Stomach smooth muscle (tissue), 2 donors: ENCODE results near the gene NAGK.
"Not testable (repeated sequence)": the region's sequence is repeated elsewhere in the genome, so short reads cannot be mapped to it uniquely, and the experiment has no call there.

Experiments
- H3K27ac ChIP-seq: one replicate; pipeline ENCODE4 v1.7.0; 2013; ENCODE audit warnings: mild to moderate bottlenecking, low read length, inconsistent platforms
- H3K27me3 ChIP-seq, 2 donors: one replicate each; pipeline ENCODE4 v1.7.0; 2013; ENCODE audit warnings: low read length in 2 of 2; ENCODE audit not compliant: insufficient read depth in 2 of 2, control insufficient read depth in 1 of 2
- H3K36me3 ChIP-seq, 2 donors: one replicate each; pipeline ENCODE4 v1.7.0; 2013; ENCODE audit warnings: low read length in 2 of 2; ENCODE audit not compliant: control insufficient read depth in 2 of 2, insufficient read depth in 2 of 2
- H3K4me1 ChIP-seq: one replicate; pipeline ENCODE4 v1.7.0; 2013; ENCODE audit warnings: low read length; ENCODE audit not compliant: control insufficient read depth, insufficient read depth
- H3K4me3 ChIP-seq, 2 donors: one replicate each; pipeline ENCODE4 v1.7.0; 2013; ENCODE audit warnings: low read length in 2 of 2
- H3K9ac ChIP-seq, 2 donors: one replicate each; pipeline ENCODE4 v1.7.0; 2013; ENCODE audit warnings: low read length in 2 of 2, mild to moderate bottlenecking in 1 of 2
- H3K9me3 ChIP-seq, 2 donors: one replicate each; pipeline ENCODE4 v1.7.0; 2013; ENCODE audit warnings: low read length in 2 of 2; ENCODE audit not compliant: control insufficient read depth in 2 of 2
- donor health status: healthy.
- donor health status: Pancreatic carcinoma.

The NAGK gene

DNA sequence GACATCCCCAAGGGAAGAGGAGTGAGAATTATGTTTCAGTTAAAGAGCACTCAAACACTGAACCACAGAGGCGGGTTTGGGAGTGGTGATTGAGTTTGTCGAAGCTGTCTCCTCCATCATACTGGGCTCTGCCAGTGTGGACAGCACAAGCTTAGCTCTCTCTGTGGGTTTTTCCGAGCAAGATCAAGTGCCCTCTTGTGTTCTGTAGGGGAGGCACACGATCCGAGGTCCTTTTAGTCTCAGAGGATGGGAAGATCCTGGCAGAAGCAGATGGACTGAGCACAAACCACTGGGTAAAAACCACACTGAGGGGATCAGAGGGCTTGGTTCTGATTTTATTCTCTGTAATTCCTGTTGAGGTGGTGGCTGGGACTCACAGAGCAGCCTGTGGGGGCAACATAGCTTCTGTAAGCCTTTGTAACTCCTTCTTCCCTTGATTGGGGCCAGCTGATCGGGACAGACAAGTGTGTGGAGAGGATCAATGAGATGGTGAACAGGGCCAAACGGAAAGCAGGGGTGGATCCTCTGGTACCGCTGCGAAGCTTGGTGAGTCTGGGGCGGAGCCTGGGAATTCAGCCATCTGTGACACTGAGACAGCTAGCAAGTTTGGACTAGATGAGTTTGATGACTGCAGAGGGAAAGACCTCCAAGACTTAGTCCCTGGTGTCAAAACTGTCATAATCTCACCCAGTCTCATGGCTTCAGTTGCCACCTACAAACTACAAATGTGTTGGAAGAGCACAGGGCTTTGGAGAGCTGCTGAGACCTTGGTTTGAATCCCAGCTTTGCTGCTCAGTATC, 2.0 kb downstream of the NAGK start:
- H3K4me3 ChIP-seq: peak overlapping the region in 1 of 2 donors; percentile 22
- H3K9ac ChIP-seq: peak overlapping the region in 1 of 2 donors; percentile 58
- no peaks in the 10 kb centered on the region for H3K27me3 ChIP-seq
- H3K36me3 ChIP-seq: peaks cover 10 to 22% of the 10 kb centered on the region in 2 donors
- H3K4me1 ChIP-seq: peaks cover 39% of the 10 kb centered on the region
- no peaks in the 10 kb centered on the region for H3K9me3 ChIP-seq
- H3K27ac ChIP-seq: no peak overlapping the region

DNA sequence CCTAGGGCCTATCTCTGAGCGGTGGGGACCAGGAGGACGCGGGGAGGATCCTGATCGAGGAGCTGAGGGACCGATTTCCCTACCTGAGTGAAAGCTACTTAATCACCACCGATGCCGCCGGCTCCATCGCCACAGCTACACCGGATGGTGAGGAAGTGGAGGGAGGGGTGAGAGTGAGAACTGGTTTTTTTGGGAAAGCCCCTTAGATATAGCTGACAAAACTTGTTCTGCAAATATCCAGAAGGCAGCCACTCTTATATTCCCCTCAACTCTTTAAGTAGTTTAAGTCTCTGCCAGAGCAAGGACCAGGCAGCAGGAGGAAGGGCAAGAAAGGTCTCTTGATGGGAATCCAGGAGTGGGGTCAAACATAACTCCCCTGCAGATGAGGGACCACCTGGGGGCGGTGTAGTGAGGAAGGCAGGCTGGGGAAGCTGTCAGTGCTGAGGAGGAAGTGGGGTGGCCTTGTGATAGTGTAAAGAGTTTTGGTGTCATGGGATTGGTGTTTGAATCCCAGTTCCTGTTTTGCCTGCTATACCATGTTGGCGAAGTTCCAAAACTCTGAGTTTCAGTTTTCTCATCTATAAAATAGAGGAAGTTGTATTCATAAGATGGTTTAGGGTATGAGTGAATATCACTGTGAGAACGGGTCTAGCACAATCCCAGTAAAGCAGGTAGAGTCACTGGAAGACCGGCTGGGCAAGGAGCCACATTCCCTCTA, 3.4 kb downstream of the NAGK start:
- Histone ChIP-seq H3K4me3 (no peak overlapping the region), H3K27ac (no peak overlapping the region), H3K9ac (peak overlapping the region in 1 of 2 donors; percentile 36), H3K4me1 (peaks cover 39% of the 10 kb centered on the region), H3K9me3 (no peaks in the 10 kb centered on the region), H3K27me3 (no peaks in the 10 kb centered on the region), H3K36me3 (peaks cover 18 to 31% of the 10 kb centered on the region in 2 donors)

DNA sequence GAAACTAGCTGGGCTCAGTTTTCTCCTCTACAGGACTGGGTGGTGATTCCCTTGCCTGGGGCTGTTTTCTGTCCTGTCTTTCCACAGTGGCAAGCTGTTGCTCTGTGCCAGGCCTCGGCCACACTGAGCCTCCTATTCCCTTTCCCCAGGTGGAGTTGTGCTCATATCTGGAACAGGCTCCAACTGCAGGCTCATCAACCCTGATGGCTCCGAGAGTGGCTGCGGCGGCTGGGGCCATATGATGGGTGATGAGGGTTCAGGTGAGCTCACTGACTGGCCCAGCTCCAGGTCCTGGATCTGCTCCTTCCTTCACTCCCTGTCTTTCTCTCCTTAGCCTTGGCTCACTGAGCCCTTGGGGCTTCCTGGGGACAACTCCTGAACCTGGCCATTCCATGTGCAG, 4.0 kb downstream of the NAGK start:
- Histone ChIP-seq H3K4me3 (no peak overlapping the region), H3K27ac (no peak overlapping the region)

DNA sequence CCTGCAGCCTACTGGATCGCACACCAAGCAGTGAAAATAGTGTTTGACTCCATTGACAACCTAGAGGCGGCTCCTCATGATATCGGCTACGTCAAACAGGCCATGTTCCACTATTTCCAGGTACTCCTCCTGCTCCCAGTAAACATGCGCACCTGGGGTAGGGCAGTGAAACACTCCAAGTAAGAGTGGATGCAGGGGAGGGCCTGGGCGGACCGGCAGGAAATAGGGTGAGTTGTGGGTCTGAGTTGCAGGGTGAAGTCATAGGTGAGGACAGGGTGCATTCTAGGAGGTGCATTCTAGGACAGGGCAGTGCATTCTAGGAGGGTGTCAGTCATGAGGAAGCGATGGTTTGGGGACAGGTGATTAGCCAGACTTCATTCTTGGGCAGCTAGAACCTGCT, 5.0 kb downstream of the NAGK start:
- peaks cover 30 to 38% of the 10 kb centered on the region in 2 donors for H3K36me3 ChIP-seq
- peaks cover 33% of the 10 kb centered on the region for H3K4me1 ChIP-seq
- H3K27me3 ChIP-seq: no peaks in the 10 kb centered on the region
- no peak overlapping the region for H3K4me3 ChIP-seq
- no peak overlapping the region for H3K27ac ChIP-seq
- no peak overlapping the region for H3K9ac ChIP-seq
- H3K9me3 ChIP-seq: no peaks in the 10 kb centered on the region

More for the DNA sequence above, 4.0 kb downstream of the NAGK start:
- Histone ChIP-seq H3K36me3 (peaks cover 24 to 34% of the 10 kb centered on the region in 2 donors), H3K4me1 (peaks cover 38% of the 10 kb centered on the region), H3K27me3 (no peaks in the 10 kb centered on the region), H3K9me3 (no peaks in the 10 kb centered on the region), H3K9ac (peak overlapping the region in 1 of 2 donors; percentile 9)

DNA sequence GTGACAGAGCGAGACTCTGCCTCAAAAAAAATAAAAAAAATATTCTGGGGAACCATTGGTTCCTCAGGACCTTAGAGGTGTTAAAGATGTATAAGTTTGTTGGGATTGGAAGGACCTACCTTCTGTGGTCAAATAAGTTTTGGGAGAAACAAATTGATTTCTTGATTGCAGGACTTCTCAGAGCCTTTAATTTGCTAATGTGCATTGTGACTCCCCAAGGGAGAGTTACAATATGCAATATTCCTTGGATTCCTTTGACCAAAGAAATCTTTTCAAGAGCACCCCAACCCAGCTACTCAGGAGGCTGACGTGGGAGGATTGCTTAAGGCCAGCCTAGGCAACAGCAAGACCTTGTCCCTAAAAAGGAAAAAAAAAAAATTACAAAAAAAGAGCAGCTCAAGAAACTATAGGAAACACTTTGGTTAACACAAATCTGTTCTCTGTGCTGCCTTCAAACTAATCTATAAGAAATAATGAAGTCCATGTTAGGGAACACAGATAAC, 6.5 kb downstream of the NAGK start:
- Histone ChIP-seq H3K27me3 (no peaks in the 10 kb centered on the region), H3K36me3 (peaks cover 37 to 45% of the 10 kb centered on the region in 2 donors), H3K9me3 (no peaks in the 10 kb centered on the region), H3K4me3 (no peak overlapping the region), H3K9ac (no peak overlapping the region), H3K27ac (no peak overlapping the region), H3K4me1 (peaks cover 22% of the 10 kb centered on the region)

DNA sequence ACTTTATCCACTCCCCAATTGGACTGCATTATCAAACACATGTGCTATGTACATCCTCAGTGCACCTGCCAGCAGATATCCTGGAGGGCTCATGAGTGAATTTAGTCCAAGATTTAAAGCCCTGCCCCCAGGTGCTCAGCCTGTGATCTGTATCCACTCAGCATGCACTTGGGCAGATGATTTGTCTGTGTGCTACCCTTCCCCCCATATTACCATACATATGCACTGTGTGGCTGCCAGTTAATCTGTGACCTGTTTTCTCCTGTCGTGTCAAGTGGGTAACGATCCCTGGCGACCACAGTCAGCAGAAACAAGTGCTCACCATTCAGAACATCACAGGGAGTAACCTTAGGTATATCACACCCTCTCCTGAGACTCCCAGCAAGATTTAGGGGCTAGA, 10.2 kb downstream of the NAGK start:
- peaks cover 36% of the 10 kb centered on the region in 2 donors for H3K36me3 ChIP-seq
- no peak overlapping the region for H3K27ac ChIP-seq
- no peaks in the 10 kb centered on the region for H3K9me3 ChIP-seq
- no peak overlapping the region for H3K4me3 ChIP-seq
- H3K27me3 ChIP-seq: no peaks in the 10 kb centered on the region
- H3K4me1 ChIP-seq: no peaks in the 10 kb centered on the region
- H3K9ac ChIP-seq: no peak overlapping the region

DNA sequence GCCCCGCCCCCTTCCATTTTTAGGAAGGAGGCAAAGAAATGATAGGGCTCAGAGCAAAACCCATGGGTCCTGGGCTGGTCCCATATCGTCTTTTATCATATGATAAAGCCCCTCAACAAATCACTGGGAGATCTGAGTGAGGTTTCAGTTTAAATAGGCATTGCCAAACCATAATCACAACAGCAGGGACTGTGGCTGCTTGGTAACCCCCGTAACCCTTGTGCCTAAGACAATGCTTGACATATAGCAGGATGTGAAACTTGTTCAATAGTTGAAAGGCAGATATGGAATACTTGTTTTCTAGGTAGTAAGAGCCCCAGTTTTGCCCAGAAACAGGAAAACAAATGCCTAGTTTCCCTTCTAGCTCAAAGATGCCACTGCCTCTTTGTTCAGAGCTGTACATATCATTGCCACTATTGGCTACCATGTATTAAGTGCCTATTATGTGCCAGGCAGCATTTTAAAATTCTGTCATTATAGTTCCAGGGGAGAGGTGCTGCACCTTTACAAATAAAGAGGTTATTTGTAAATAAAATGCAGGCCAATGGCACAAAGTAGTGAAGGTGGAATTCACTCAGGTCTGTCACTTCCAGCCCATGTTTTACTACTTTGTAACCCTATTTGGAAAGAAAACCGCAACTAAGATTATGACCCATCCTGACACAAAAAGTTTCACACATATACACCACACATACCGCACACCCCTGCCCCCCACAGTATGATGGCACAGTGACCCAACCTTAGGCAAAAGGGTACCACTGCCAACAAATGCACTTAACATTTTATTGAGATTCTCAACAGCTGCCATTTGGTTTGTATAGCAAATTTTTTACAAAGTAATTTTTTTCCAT, 14.2 kb downstream of the NAGK start:
- no peaks in the 10 kb centered on the region for H3K27me3 ChIP-seq
- H3K4me3 ChIP-seq: no peak overlapping the region
- peaks cover 11% of the 10 kb centered on the region in 2 donors for H3K36me3 ChIP-seq
- no peaks in the 10 kb centered on the region for H3K9me3 ChIP-seq
- H3K9ac ChIP-seq: no peak overlapping the region
- H3K4me1 ChIP-seq: no peaks in the 10 kb centered on the region
- H3K27ac ChIP-seq: no peak overlapping the region

DNA sequence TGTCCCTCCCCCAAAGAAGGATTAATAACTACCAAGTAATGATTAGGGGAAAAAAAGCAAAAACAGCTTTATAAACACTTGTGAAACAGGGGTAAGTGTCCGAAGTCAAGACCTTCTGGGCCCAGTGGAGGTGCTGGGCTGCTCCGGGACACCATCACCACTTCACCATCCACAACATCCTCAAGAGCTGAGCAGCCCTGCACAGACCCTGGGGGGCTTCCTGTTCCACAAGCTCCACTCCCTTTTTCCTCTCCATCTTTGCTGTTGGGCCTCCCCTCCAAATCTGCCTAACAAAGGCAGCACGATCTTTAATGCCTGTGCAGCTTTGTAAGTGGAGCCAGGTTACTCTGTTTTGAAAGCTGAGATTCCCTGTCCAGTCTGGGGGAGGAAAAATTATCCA, 14.8 kb downstream of the NAGK start:
- not testable (repeated sequence) for H3K36me3 ChIP-seq, H3K4me1 ChIP-seq

DNA sequence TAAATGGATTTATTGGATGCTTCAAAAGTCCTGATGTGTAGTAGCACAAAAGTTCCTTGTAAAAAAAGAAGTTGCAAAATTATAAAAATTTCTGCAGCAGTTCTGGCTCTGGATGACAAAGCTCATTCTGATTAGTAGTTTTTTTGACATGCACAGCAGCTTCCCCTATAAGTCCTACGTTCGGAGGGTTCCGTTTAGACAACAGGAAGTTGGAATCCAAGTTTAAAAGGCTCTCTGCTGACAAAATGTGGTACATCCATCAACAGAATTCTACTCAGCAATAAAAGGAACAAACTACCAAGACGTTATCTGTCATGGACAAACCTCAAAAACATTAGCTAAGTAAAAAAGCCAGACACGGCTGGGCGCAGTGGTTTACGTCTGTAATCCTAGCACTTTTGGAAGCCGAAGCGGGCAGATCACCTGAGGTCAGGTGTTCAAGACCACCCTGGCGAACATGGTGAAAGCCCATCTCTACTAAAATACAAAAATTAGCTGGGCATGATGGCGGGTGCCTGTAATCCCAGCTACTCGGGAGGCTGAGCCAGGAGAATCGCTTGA, 15.4 kb downstream of the NAGK start:
- H3K4me3 ChIP-seq: peak overlapping the region; percentile 51 to 65
- not testable (repeated sequence) for H3K27ac ChIP-seq, H3K36me3 ChIP-seq, H3K4me1 ChIP-seq, H3K27me3 ChIP-seq, H3K9me3 ChIP-seq
- H3K9ac ChIP-seq: peak overlapping the region; percentile 29 to 48

More for the DNA sequence above, 14.8 kb downstream of the NAGK start:
- H3K9me3 ChIP-seq, H3K27me3 ChIP-seq, H3K4me3 ChIP-seq, H3K9ac ChIP-seq, H3K27ac ChIP-seq: not testable (repeated sequence)

DNA sequence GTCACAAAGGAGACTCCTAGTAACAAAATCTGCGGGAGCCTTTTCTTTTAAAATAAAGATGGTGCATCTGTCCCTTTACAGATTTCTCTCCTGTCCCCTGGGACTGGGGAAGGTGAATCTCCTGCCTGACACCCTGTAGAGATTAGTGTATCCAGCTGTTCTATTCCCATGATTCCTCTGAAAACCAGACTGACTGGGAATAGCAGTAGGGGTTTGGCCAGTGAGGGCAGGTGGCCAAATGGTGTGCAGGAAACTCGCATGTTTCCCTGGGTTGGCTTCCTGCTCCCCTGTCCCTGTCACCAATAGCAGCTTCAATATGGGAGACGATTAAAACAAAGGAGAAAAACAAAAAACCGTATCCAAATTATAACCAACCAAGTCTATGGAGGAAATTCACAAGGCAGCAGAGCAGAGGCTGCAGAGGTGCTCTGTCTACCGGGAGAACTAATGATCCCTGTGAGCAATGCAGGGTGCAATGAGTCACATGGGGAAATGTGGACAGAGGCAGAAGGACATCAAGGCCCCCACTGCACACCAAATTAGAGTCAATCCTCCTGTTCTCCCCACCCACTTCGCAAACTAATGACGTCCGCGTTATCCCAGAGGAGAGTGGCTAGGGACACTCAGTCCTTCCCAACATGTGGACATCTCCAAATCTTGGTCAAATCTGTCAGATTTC, 17.0 kb downstream of the NAGK start:
- H3K4me1 ChIP-seq, H3K27me3 ChIP-seq, H3K4me3 ChIP-seq, H3K9ac ChIP-seq, H3K36me3 ChIP-seq, H3K9me3 ChIP-seq, H3K27ac ChIP-seq: not testable (repeated sequence)
